H1 (cell line): ENCODE data around the gene SLCO1C1. TPM values are rescaled to one million over a fixed set of nuclear protein-coding genes. Genes with fewer than 3 reads are reported as not detected.

Source experiments
- CTCF ChIA-PET: fragments of 300-600 bp; sonication (Branson Sonifier 250); formaldehyde crosslinking; loops from one replicate; lab custom pipeline; 2021; ENCODE audit not compliant: partially characterized antibody; lab: Charles Lee
- POLR2A ChIA-PET: fragments of 300-600 bp; sonication (Branson Sonifier 250); formaldehyde crosslinking; loops from one replicate; lab custom pipeline; 2021; ENCODE audit warnings: inconsistent platforms; ENCODE audit not compliant: partially characterized antibody; lab: Charles Lee
- DNase-seq, 2 experiments: peaks; one replicate each; pipeline versions ENCODE4 v3.0.0 to v3.0.0-alpha.2; 2010 to 2022; ENCODE audit warnings: low spot score in 2 of 2, low read depth in 1 of 2, mixed read lengths in 1 of 2
- FAIRE-seq: peaks from 2 replicates; lab custom pipeline; 2011; peaks lifted over from hg19 to GRCh38; lab: Jason Lieb, UNC
- H2AFZ ChIP-seq: 2 replicates; pipeline ENCODE4 v1.8.1; 2012; ENCODE audit warnings: low read length, inconsistent platforms
- H2AK5ac ChIP-seq: 2 replicates; pipeline ENCODE4 v1.6.1; 2013; ENCODE audit warnings: low read depth, low read length
- H2BK120ac ChIP-seq: replicated peaks from 2 replicates; pipeline ENCODE3; 2013; ENCODE audit warnings: low read depth, low read length, inconsistent platforms
- H2BK12ac ChIP-seq: 2 replicates; pipeline ENCODE4 v1.6.1; 2013; ENCODE audit warnings: low read depth, low read length
- H2BK15ac ChIP-seq: 2 replicates; pipeline ENCODE4 v1.6.1; 2013; ENCODE audit warnings: low read length
- H2BK20ac ChIP-seq: 2 replicates; pipeline ENCODE4 v1.6.1; 2013; ENCODE audit warnings: low read length
- H2BK5ac ChIP-seq: 2 replicates; pipeline ENCODE4 v1.6.1; 2013; ENCODE audit warnings: low read depth, low read length
- H3K14ac ChIP-seq: 2 replicates; pipeline ENCODE4 v1.6.1; 2013; ENCODE audit warnings: inconsistent platforms; ENCODE audit not compliant: insufficient read length
- H3K18ac ChIP-seq: 2 replicates; pipeline ENCODE4 v1.6.1; 2013; ENCODE audit warnings: low read length; ENCODE audit errors: extremely low read depth
- H3K23ac ChIP-seq: 2 replicates; pipeline ENCODE4 v1.6.1; 2013; ENCODE audit warnings: inconsistent platforms; ENCODE audit not compliant: insufficient read length
- H3K23me2 ChIP-seq: 2 replicates; pipeline ENCODE4 v1.6.1; 2013; ENCODE audit warnings: low read depth, low read length
- H3K27ac ChIP-seq: 2 replicates; pipeline ENCODE4 v1.6.1; 2011; ENCODE audit warnings: low read depth, low read length, inconsistent platforms
- H3K27me3 ChIP-seq, 4 experiments: replicated peaks in 1 of 4; 1 replicate in 1 of 4; 2 replicates in 3 of 4; pipeline versions ENCODE4 v1.6.1 to v1.8.1; 2011 to 2013; ENCODE audit warnings: low read length in 3 of 4, mild to moderate bottlenecking in 3 of 4, inconsistent platforms in 2 of 4, mixed read lengths in 2 of 4, moderate library complexity in 1 of 4; ENCODE audit not compliant: control insufficient read depth in 3 of 4, insufficient read depth in 3 of 4; ENCODE audit errors: extremely low read depth in 1 of 4
- H3K36me3 ChIP-seq, 4 experiments: 2 replicates each; pipeline versions ENCODE4 v1.6.1 to v1.8.1; 2011 to 2013; ENCODE audit warnings: mild to moderate bottlenecking in 4 of 4, low read length in 3 of 4, moderate library complexity in 2 of 4, control low read depth in 1 of 4, inconsistent platforms in 1 of 4; ENCODE audit not compliant: insufficient read depth in 4 of 4, control insufficient read depth in 2 of 4
- H3K4ac ChIP-seq: replicated peaks from 2 replicates; pipeline ENCODE3; 2013; ENCODE audit warnings: low read length, low read depth, mixed read lengths, inconsistent platforms; ENCODE audit not compliant: insufficient read length
- H3K4me1 ChIP-seq, 4 experiments: replicated peaks in 1 of 4; 1 replicate in 1 of 4; 2 replicates in 3 of 4; pipeline versions ENCODE4 v1.6.1 to v1.8.1; 2011 to 2013; ENCODE audit warnings: low read length in 3 of 4, inconsistent platforms in 2 of 4, mixed read lengths in 1 of 4; ENCODE audit not compliant: insufficient read depth in 4 of 4, control insufficient read depth in 3 of 4
- H3K4me2 ChIP-seq, 2 experiments: 2 replicates each; pipeline versions ENCODE4 v1.6.1 to v1.8.1; 2011 to 2013; ENCODE audit warnings: low read depth in 2 of 2, low read length in 2 of 2, control low read depth in 1 of 2, inconsistent platforms in 1 of 2, mild to moderate bottlenecking in 1 of 2; ENCODE audit not compliant: insufficient read depth in 1 of 2
- H3K4me3 ChIP-seq, 4 experiments: fragments of 200-600, 300-600 bp in 1 of 4; sonication (generic), shearing (Covaris generic), sonication (Bioruptor Twin) in 1 of 4; 2 replicates each; pipeline versions ENCODE4 v1.5.1 to v1.8.1; 2011 to 2016; ENCODE audit warnings: low read length in 4 of 4, low read depth in 3 of 4, control low read depth in 2 of 4, inconsistent platforms in 2 of 4, mild to moderate bottlenecking in 2 of 4, mixed read lengths in 1 of 4, moderate library complexity in 1 of 4; ENCODE audit not compliant: insufficient read depth in 2 of 4; ENCODE audit errors: extremely low read depth in 1 of 4
- H3K56ac ChIP-seq: replicated peaks from 2 replicates; pipeline ENCODE3; 2013; ENCODE audit warnings: low read depth, mild to moderate bottlenecking, mixed read lengths, low read length, inconsistent platforms; ENCODE audit not compliant: insufficient read length
- H3K79me1 ChIP-seq: 2 replicates; pipeline ENCODE4 v1.6.1; 2013; ENCODE audit warnings: low read depth, low read length, control low read depth
- H3K79me2 ChIP-seq, 2 experiments: 2 replicates each; pipeline versions ENCODE4 v1.6.1 to v1.8.1; 2012 to 2013; ENCODE audit warnings: low read length in 2 of 2, mild to moderate bottlenecking in 2 of 2, inconsistent platforms in 1 of 2; ENCODE audit not compliant: insufficient read depth in 2 of 2, control insufficient read depth in 1 of 2
- H3K9ac ChIP-seq, 4 experiments: replicated peaks in 1 of 4; 1 replicate in 1 of 4; 2 replicates in 3 of 4; pipeline versions ENCODE4 v1.6.1 to v1.8.1; 2011 to 2013; ENCODE audit warnings: low read depth in 3 of 4, low read length in 3 of 4, control low read depth in 2 of 4, mild to moderate bottlenecking in 2 of 4, moderate library complexity in 2 of 4, inconsistent platforms in 1 of 4; ENCODE audit errors: extremely low read depth in 1 of 4
- H3K9me3 ChIP-seq, 2 experiments: 2 replicates each; pipeline versions ENCODE4 v1.6.1 to v1.8.1; 2012 to 2013; ENCODE audit warnings: mild to moderate bottlenecking in 2 of 2, moderate library complexity in 2 of 2, control low read depth in 1 of 2, inconsistent platforms in 1 of 2, low read depth in 1 of 2, low read length in 1 of 2, mixed read lengths in 1 of 2; ENCODE audit not compliant: insufficient read depth in 2 of 2
- H4K20me1 ChIP-seq, 2 experiments: replicated peaks in 1 of 2; 2 replicates each; pipeline versions ENCODE3 to v1.8.1; 2011 to 2013; ENCODE audit warnings: inconsistent platforms in 2 of 2, low read length in 2 of 2, mild to moderate bottlenecking in 1 of 2; ENCODE audit not compliant: insufficient read depth in 2 of 2, control insufficient read depth in 1 of 2
- H4K5ac ChIP-seq: 2 replicates; pipeline ENCODE4 v1.6.1; 2013; ENCODE audit warnings: low read length, low read depth, mixed read lengths, inconsistent platforms; ENCODE audit not compliant: insufficient read length
- H4K8ac ChIP-seq: 2 replicates; pipeline ENCODE4 v1.8.0; 2013; ENCODE audit warnings: mild to moderate bottlenecking, moderate library complexity, low read length, inconsistent platforms; ENCODE audit not compliant: insufficient read depth; ENCODE audit errors: extremely low read depth
- H4K91ac ChIP-seq: replicated peaks from 2 replicates; pipeline ENCODE3; 2013; ENCODE audit warnings: low read length, mixed read lengths, inconsistent platforms; ENCODE audit not compliant: insufficient read length
- ATF3 ChIP-seq: IDR thresholded peaks from 2 replicates; pipeline ENCODE4 v1.6.1; 2011; ENCODE audit warnings: low read depth, mild to moderate bottlenecking, low read length; ENCODE audit not compliant: insufficient read depth
- CTCF ChIP-seq, 3 experiments: IDR thresholded peaks; 1 replicate in 2 of 3; 2 replicates in 1 of 3; pipeline versions ENCODE4 v1.5.1 to v1.6.1; 2011; ENCODE audit warnings: low read length in 3 of 3, mild to moderate bottlenecking in 3 of 3, inconsistent platforms in 2 of 3, low read depth in 1 of 3, moderate library complexity in 1 of 3; ENCODE audit not compliant: insufficient read depth in 1 of 3; ENCODE audit errors: control extremely low read depth in 1 of 3
- KDM4A ChIP-seq: IDR thresholded peaks from one replicate; pipeline ENCODE4 v1.7.1; 2012; ENCODE audit warnings: low read depth, mild to moderate bottlenecking, moderate library complexity, low read length, inconsistent platforms; ENCODE audit not compliant: severe bottlenecking
- RAD21 ChIP-seq, 2 experiments: IDR thresholded peaks in 1 of 2; conservative IDR thresholded peaks in 1 of 2; 2 replicates each; pipeline ENCODE4 v1.6.1; 2011; ENCODE audit warnings: low read depth in 2 of 2, low read length in 2 of 2, improper control_type of control experiment in 1 of 2, inconsistent platforms in 1 of 2, mild to moderate bottlenecking in 1 of 2, moderate library complexity in 1 of 2
- SIN3A ChIP-seq, 2 experiments: IDR thresholded peaks in 1 of 2; conservative IDR thresholded peaks in 1 of 2; 2 replicates each; pipeline ENCODE4 v1.6.1; 2011 to 2012; ENCODE audit warnings: low read length in 2 of 2, improper control_type of control experiment in 1 of 2, low read depth in 1 of 2, mild to moderate bottlenecking in 1 of 2
- SP4 ChIP-seq: IDR thresholded peaks from 2 replicates; pipeline ENCODE4 v1.6.1; 2012; ENCODE audit warnings: low read length, inconsistent platforms
- SRF ChIP-seq: IDR thresholded peaks from 2 replicates; pipeline ENCODE4 v1.6.1; 2011; ENCODE audit warnings: mild to moderate bottlenecking, low read depth, low read length, moderate library complexity
- USF2 ChIP-seq: IDR thresholded peaks from 2 replicates; pipeline ENCODE4 v1.6.1; 2011; ENCODE audit warnings: low read length, improper control_type of control experiment
- YY1 ChIP-seq: IDR thresholded peaks from 2 replicates; pipeline ENCODE4 v1.6.1; 2011; ENCODE audit warnings: low read depth, mild to moderate bottlenecking, low read length
- WGBS, 2 experiments: shearing (Covaris generic) in 1 of 2; methylation state at CpG; one replicate each; pipeline versions ENCODE4 v1.1.6 to v1.1.7; 2013 to 2015; ENCODE audit warnings: low lambda C conversion rate in 2 of 2, mixed read lengths in 2 of 2, inconsistent platforms in 1 of 2, low coverage in 1 of 2, missing lambda C conversion rate in 1 of 2; ENCODE audit not compliant: insufficient replicate concordance in 2 of 2, insufficient coverage in 1 of 2, insufficient read length in 1 of 2; ENCODE audit errors: extremely low coverage in 1 of 2, missing lambda C conversion rate in 1 of 2; 5-methylcytosine and 5-hydroxymethylcytosine counted together
- polyA plus RNA-seq, 7 experiments: library from polyadenylated mRNA; depleted of rRNA in 3 of 7; stranded (reverse) in 5 of 7; unstranded in 2 of 7; fragments of >200 nt in 5 of 7; fragments of 200-250 nt in 2 of 7; gene quantifications; 1 replicate in 5 of 7; 2 replicates in 1 of 7; 4 replicates in 1 of 7; pipeline versions ENCODE4 v1.2.1 to v1.2.3, GENCODE V29; 2011 to 2013; ENCODE audit warnings: missing spikeins in 2 of 7, mixed read lengths in 2 of 7
- total RNA-seq: library from RNA; stranded (reverse); fragmentation: NEBNext Ultra II Directional; extraction: Animal tissue kit (Norgen Biotek cat#: 25700); gene quantifications from 2 replicates; pipeline ENCODE4 v1.2.1, GENCODE V29; 2021

The SLCO1C1 gene
- total and polyA plus RNA-seq, 2 of the 8 experiments (the other 6 are each of a cell fraction or from before 2014, with no cell fraction given) = 0.18 to 0.74 TPM

GRCh38 chr12:20798554-20798953 is 103.4 kb downstream of the SLCO1C1 start:
- Histone ChIP-seq H3K4me1 (no peaks in the 10 kb centered on the region), H3K36me3 (no peaks in the 10 kb centered on the region), H2BK120ac (no peak overlapping the region), H3K79me2 (no peaks in the 10 kb centered on the region), H3K9me3 (no peaks in the 10 kb centered on the region), H3K56ac (no peak overlapping the region), H3K4ac (no peak overlapping the region), H2BK12ac (no peak overlapping the region), H4K20me1 (no peaks in the 10 kb centered on the region), H3K27me3 (no peaks in the 10 kb centered on the region), H3K9ac (no peak overlapping the region), H2AFZ (no peak overlapping the region), H3K4me3 (no peak overlapping the region), H4K91ac (no peak overlapping the region), H3K18ac (no peak overlapping the region), H3K23ac (no peak overlapping the region), H3K4me2 (no peak overlapping the region), H2AK5ac (no peak overlapping the region), H2BK20ac (no peak overlapping the region), H3K27ac (no peak overlapping the region), H3K14ac (no peak overlapping the region), H2BK15ac (no peak overlapping the region), H4K5ac (no peak overlapping the region), H4K8ac (no peak overlapping the region), H3K23me2 (no peaks in the 10 kb centered on the region), H3K79me1 (no peaks in the 10 kb centered on the region), H2BK5ac (no peak overlapping the region)
- ChIA-PET POLR2A (no interaction called here), CTCF (interaction anchor here (0.6 to 2.6 kb wide), 15 partner anchors 8 to 999 kb away, joined by 3 to 12 read pairs (median 4); no protein-coding TSS in a partner anchor)
- DNase-seq = no peak
- FAIRE-seq = no peak
- 68% methylated on average over 1 of the region's 1 CpG; no CpG with 5 or more reads in 1 of the 2 experiments for WGBS, 2 experiments
- no peak for TF ChIP-seq KDM4A
- TF ChIP-seq CTCF (IDR thresholded peaks at IDR 0.05; ENCODE audit: control extremely low read depth in 1 of 3, insufficient read depth in 1 of 3, low read depth in 1 of 3, low read length in 3 of 3) = peak in 2 of 3 experiments; percentile 37 to 54; a peak in 2 of 4 replicates
- no peak for TF ChIP-seq ATF3
- no peak for TF ChIP-seq SIN3A (conservative IDR thresholded peaks at IDR 0.05 in 1 of 2, IDR thresholded peaks at IDR 0.05 in 1 of 2; ENCODE audit: low read depth in 1 of 2, low read length in 2 of 2)
- no peak for TF ChIP-seq YY1
- no peak for TF ChIP-seq SRF
- TF ChIP-seq SP4 = no peak
- TF ChIP-seq RAD21 (IDR thresholded peaks at IDR 0.05 in 1 of 2, conservative IDR thresholded peaks at IDR 0.05 in 1 of 2; ENCODE audit: low read depth in 2 of 2, low read length in 2 of 2) = peak; percentile 75 to 82
- no peak for TF ChIP-seq USF2
